PC-9 (cell line): ENCODE data around the gene TMEM272. TPM values are rescaled to one million over a fixed set of nuclear protein-coding genes. Genes with fewer than 3 reads are reported as not detected.

Source experiments
- BruUV-seq: library from RNA; stranded (reverse); fragments of 400-500 nt; replicated peaks from 2 replicates; lab custom pipeline; 2021; lab: Mats Ljungman, UMichigan
- CTCF ChIA-PET: fragments of 300-600 bp; sonication (Branson Sonifier 250); formaldehyde crosslinking; loops from one replicate; lab custom pipeline; 2022; ENCODE audit warnings: antibody characterized with exemption; lab: Charles Lee
- POLR2A ChIA-PET: fragments of 300-600 bp; sonication (Branson Sonifier 250); formaldehyde crosslinking; loops from one replicate; lab custom pipeline; 2022; ENCODE audit warnings: antibody characterized with exemption; ENCODE audit not compliant: unreplicated experiment; lab: Charles Lee
- DNase-seq, 2 experiments: peaks; one replicate each; pipeline versions ENCODE4 v3.0.0 to v3.0.0-alpha.2; 2015 to 2022; ENCODE audit warnings: mixed read lengths in 1 of 2
- H2AFZ ChIP-seq: fragments of 200-600 bp; sonication (generic); 2 replicates; pipeline ENCODE4 v1.8.1; 2017; ENCODE audit warnings: antibody characterized with exemption
- H3F3A ChIP-seq: fragments of 200-600 bp; sonication (generic); 2 replicates; pipeline ENCODE4 v1.8.1; 2017; ENCODE audit warnings: antibody characterized with exemption, mild to moderate bottlenecking, low read depth; ENCODE audit not compliant: insufficient read depth
- H3K27ac ChIP-seq: fragments of 200-600 bp; sonication (generic); 2 replicates; pipeline ENCODE4 v1.6.1; 2016; ENCODE audit warnings: mixed run types
- H3K27me3 ChIP-seq: fragments of 200-600 bp; sonication (generic); 2 replicates; pipeline ENCODE4 v1.6.1; 2016; ENCODE audit warnings: low read depth, mixed run types; ENCODE audit not compliant: insufficient read depth
- H3K36me3 ChIP-seq: fragments of 200-600 bp; sonication (generic); 2 replicates; pipeline ENCODE4 v1.6.1; 2016; ENCODE audit warnings: low read depth, mixed run types
- H3K4me1 ChIP-seq: fragments of 200-600 bp; sonication (generic); replicated peaks from 2 replicates; pipeline ENCODE4 v1.6.1; 2016; ENCODE audit warnings: mixed run types; ENCODE audit not compliant: insufficient read depth
- H3K4me2 ChIP-seq: fragments of 200-600 bp; sonication (generic); 2 replicates; pipeline ENCODE4 v1.6.1; 2017; ENCODE audit warnings: mixed run types
- H3K4me3 ChIP-seq: fragments of 200-600 bp; sonication (generic); 2 replicates; pipeline ENCODE4 v1.6.1; 2016; ENCODE audit warnings: mixed run types
- H3K79me2 ChIP-seq: fragments of 200-600 bp; sonication (generic); 2 replicates; pipeline ENCODE4 v1.6.1; 2017; ENCODE audit warnings: low read depth, mixed run types
- H3K9me2 ChIP-seq: fragments of 200-600 bp; sonication (generic); 2 replicates; pipeline ENCODE4 v1.8.1; 2017; ENCODE audit warnings: mild to moderate bottlenecking; ENCODE audit not compliant: insufficient read depth
- H3K9me3 ChIP-seq: fragments of 200-600 bp; sonication (generic); 2 replicates; pipeline ENCODE4 v1.8.1; 2016; ENCODE audit warnings: low read depth; ENCODE audit not compliant: insufficient read depth
- H4K20me1 ChIP-seq: fragments of 200-600 bp; sonication (generic); 2 replicates; pipeline ENCODE4 v1.8.1; 2017; ENCODE audit not compliant: insufficient read depth
- CTCF ChIP-seq: fragments of 200-600 bp; sonication (generic); conservative IDR thresholded peaks from 2 replicates; pipeline ENCODE4 v1.6.1; 2017; ENCODE audit warnings: mixed run types, antibody characterized with exemption, mild to moderate bottlenecking, moderate library complexity
- EZH2 ChIP-seq: fragments of 200-600 bp; sonication (generic); IDR thresholded peaks from 2 replicates; pipeline ENCODE4 v1.8.0; 2017; ENCODE audit warnings: antibody characterized with exemption, low read depth
- intact Hi-C: fragments of 100-400 bp; cut with micrococcal nuclease; formaldehyde crosslinking; loops from one replicate; pipeline ENCODE4 v1.10.0; 2022; ENCODE audit not compliant: unreplicated experiment
- total RNA-seq: library from RNA; stranded (reverse); gene quantifications from 2 replicates; pipeline ENCODE4 v1.2.3, GENCODE V29; 2021

TMEM272 gene
- total RNA-seq, 1 experiment from 2014 or later = not detected

DNA sequence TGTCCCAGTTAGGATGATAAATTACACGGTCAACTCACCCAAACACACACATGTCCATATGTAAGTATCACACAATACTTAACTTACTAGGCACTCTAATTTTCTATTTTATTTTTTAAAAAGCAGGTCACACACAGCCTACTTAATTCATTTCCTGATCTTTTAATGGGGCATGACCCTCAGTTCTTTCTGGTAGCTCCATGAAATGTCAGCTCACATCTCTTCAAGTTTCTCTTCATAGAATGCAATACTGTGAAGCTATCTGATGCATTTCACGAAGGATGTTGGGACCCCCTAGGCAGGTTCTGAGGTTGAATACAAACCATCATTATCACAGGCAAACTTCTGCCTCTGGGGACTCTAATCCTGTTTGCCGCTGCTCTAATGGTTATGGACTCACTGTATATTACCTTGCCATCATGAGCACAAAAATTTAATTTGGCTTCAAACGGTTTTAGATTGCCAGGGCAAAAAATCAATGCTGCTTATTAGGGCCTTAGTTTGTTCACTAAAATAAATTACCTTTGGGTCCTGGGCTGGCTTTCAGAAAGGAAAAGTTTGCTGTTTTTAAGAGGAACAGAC is 24.9 kb downstream of the TMEM272 start:
- Histone ChIP-seq H4K20me1 (no peaks in the 10 kb centered on the region), H3K4me1 (peaks cover 10% of the 10 kb centered on the region; the same call in 1 of the 2 replicates), H3K4me3 (no peak overlapping the region), H3K27ac (no peak overlapping the region), H3K79me2 (no peaks in the 10 kb centered on the region), H3K36me3 (no peaks in the 10 kb centered on the region), H3K27me3 (peaks cover 60% of the 10 kb centered on the region), H3F3A (no peaks in the 10 kb centered on the region), H3K9me2 (no peaks in the 10 kb centered on the region), H2AFZ (no peak overlapping the region), H3K4me2 (no peak overlapping the region), H3K9me3 (no peaks in the 10 kb centered on the region)
- ChIA-PET POLR2A (no interaction called here), CTCF (no interaction called here)
- no peak for TF ChIP-seq CTCF
- TF ChIP-seq EZH2 = no peak
- no peak for DNase-seq
- intact Hi-C loops = no loop called here
- BruUV-seq = no TSS peak

GRCh38 chr13:51819544-51819943 is 25.4 kb downstream of the TMEM272 start:
- no peak overlapping the region for H2AFZ ChIP-seq

GRCh38 chr13:51818781-51819511 is 26.0 kb downstream of the TMEM272 start:
- DNase-seq = no peak
- no peaks in the 10 kb centered on the region for H3K36me3 ChIP-seq
- no peak overlapping the region for H3K27ac ChIP-seq
- no peaks in the 10 kb centered on the region for H3F3A ChIP-seq
- no peak overlapping the region for H2AFZ ChIP-seq
- H3K4me3 ChIP-seq = no peak overlapping the region
- intact Hi-C loops = loop anchor here (5.0 to 10.0 kb wide), 2 partner anchors 376 to 633 kb away; partner anchors contain the start of gene VPS36
- peaks cover 10% of the 10 kb centered on the region; the same call in 1 of the 2 replicates for H3K4me1 ChIP-seq
- BruUV-seq = no TSS peak
- H3K9me2 ChIP-seq = no peaks in the 10 kb centered on the region
- TF ChIP-seq CTCF = no peak
- no peak for TF ChIP-seq EZH2
- no peak overlapping the region for H3K4me2 ChIP-seq
- no peaks in the 10 kb centered on the region for H3K79me2 ChIP-seq
- H3K9me3 ChIP-seq = no peaks in the 10 kb centered on the region
- CTCF ChIA-PET = no interaction called here
- H4K20me1 ChIP-seq = no peaks in the 10 kb centered on the region
- POLR2A ChIA-PET = no interaction called here
- H3K27me3 ChIP-seq = peaks cover 60% of the 10 kb centered on the region

More at GRCh38 chr13:51819544-51819943, 25.4 kb downstream of the TMEM272 start:
- Histone ChIP-seq H3K4me3 (no peak overlapping the region), H4K20me1 (no peaks in the 10 kb centered on the region), H3K27ac (no peak overlapping the region), H3K79me2 (no peaks in the 10 kb centered on the region), H3K4me2 (no peak overlapping the region), H3K9me3 (no peaks in the 10 kb centered on the region), H3K27me3 (peaks cover 60% of the 10 kb centered on the region), H3K36me3 (no peaks in the 10 kb centered on the region), H3K9me2 (no peaks in the 10 kb centered on the region), H3F3A (no peaks in the 10 kb centered on the region), H3K4me1 (peaks cover 10% of the 10 kb centered on the region; the same call in 1 of the 2 replicates)
- CTCF ChIA-PET = no interaction called here
- no TSS peak for BruUV-seq
- TF ChIP-seq EZH2 (no peak), CTCF (no peak)
- POLR2A ChIA-PET = no interaction called here
- no peak for DNase-seq
- intact Hi-C loops = loop anchor here (5.0 to 10.0 kb wide), 2 partner anchors 375 to 633 kb away; partner anchors contain the start of gene VPS36
